M059J (cell line): Measurements from ENCODE around the gene PRKD3. TPM values are rescaled to one million over a fixed set of nuclear protein-coding genes. Genes with fewer than 3 reads are reported as not detected.
A peak's percentile ranks its signal among the peaks of the same experiment; 100 is the strongest.
"Not testable (repeated sequence)": the region's sequence is repeated elsewhere in the genome, so short reads cannot be mapped to it uniquely, and the experiment has no call there.

Experiments used
- DNase-seq: peaks from one replicate; pipeline ENCODE4 v3.0.0-alpha.2; 2012; ENCODE audit warnings: low read depth
- total RNA-seq: library from RNA; depleted of rRNA; stranded (reverse); fragments of >200 nt; shearing (Covaris generic); gene quantifications from 2 replicates; pipeline ENCODE4 v1.2.3, GENCODE V29; 2014; rRNA removed

PRKD3 gene
- total RNA-seq, 1 experiment from 2014 or later = 46.4 TPM

DNA sequence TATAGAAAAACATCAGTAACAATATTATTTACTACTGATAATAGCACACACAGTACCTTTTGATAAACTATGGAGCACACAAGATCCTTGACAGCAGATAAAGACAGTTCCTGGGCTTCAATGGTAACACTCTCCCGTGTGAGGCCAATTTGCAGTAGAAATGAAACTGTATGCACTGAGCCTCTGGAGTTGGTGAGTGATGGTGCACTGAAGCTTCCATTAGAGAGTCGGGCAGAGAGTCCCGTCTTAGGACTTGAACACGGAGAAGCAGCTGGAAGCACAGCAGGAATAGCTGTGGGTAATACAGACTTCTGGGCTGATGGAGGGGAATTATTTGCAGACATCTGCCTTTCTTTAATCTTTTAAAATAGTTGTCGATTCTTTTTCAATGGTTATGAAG lies 8.5 kb downstream of the PRKD3 start:
- no peak for DNase-seq

DNA sequence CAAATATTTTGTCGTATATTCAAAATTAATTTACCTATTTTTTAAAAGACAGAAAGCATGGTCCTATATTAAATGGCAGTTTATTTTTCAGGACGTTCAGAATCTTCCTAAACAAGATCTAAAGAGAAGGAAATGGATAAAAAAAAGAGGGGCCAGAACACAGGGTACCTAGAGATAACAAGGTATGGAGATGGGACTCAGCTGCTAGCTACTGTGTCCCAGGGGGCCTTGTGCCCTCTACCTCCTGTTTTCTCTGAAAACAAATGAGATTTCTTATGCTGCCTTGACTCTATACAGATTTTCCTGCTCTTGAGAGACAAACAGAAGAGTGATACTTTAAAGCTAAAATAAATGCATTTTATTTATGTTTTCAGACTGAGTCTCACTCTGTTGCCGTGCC lies 9.3 kb downstream of the PRKD3 start:
- no peak for DNase-seq

DNA sequence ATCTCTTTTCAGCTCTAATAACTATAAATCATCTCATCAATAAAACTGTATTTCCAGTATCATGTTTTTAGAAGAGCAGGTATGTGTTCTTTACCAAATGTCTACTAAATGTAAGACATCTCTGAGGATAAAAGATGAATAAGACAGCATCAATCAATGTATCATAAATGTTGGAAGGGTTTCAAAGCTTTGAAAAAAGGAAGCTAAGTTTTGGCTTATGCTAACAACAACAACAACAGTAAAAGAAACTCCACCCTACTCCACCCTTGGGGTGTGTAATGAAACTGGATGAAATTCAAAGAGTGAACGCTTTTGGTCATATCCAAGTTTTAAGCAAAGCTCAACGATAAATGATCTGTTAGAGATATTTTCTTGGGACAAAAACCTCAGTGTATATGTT lies 17.1 kb downstream of the PRKD3 start:
- DNase-seq = no peak

DNA sequence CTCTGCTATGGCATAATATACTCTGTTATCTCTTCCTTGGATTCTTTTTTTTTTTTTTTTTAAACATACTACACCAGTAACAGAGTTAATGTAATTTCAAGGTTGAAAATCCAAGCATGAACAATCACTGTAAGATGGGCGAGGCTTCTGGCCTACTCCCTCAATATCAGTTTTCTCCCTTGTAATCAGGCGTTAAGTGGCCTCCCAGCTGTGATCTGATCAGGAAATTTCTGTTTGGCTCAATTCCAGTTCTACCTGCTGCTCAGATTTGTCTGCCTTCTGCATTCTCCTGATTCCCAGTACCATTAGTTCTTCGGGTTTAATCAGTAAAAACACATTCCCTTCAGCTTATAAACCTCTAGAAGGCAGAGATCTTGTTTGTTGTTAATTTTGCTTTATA lies 18.6 kb downstream of the PRKD3 start:
- no peak for DNase-seq

DNA sequence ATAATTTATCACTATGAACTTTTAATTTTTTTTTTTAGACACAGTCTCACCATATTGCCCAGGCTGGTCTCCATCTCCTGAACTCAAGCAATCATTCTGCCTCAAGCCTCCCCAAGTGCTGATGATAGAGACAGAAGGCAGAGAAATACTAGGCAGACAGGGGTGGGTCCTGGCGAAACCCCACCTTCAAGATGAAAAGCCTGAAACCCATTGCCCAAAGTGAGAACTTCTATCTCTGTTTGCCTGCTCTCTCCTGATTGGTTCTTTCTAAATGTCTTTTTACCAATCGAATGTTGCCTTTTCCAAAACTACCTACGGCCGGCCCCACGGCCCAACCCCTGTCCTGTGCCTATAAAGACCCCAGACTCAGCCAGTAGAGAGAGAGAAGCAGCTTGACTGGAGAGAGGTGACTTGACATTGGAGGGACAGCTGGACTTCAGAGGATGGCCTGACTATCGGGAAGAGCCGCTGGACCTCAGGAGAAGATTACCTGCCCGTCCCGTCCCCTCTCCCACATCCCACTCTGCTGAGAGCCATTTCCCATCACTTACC lies 21.9 kb downstream of the PRKD3 start:
- no peak for DNase-seq

DNA sequence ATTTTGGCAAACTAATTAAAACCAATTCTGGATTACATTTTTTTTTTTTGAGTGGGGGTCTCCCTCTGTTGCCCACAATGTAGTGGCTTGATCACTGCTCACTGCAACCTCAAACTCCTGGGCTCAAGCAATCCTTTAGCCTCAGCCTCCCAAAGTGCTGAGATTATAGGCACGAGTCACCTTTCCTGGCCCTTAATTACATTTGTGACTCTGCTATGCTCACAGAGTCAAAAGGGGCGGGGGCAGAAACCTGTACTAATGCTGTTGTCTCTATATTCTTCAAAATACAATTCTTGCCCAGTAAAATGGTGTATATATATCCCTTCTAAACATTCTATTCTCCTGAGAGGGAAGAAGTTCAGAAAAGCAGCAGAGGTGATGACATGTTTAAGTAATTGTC lies 23.2 kb downstream of the PRKD3 start:
- DNase-seq = peak; percentile 60

DNA sequence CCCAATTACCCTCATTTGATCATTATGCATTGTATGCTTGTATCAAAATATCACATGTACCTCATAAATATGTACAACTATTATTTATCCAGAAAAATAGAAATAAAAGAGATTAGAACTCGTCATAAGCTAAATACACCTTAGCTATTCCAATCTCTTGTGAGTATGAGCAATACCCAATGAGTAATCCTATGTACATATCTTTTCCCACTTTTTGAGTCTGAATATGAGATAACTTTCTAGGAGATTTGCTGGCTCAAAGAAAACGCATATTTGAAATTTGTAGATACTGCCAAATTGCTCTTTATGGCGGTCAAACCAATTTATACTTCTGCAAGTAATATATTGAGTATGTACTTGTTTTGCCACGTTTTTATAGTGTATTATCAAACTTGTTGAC lies 24.1 kb downstream of the PRKD3 start:
- no peak for DNase-seq

DNA sequence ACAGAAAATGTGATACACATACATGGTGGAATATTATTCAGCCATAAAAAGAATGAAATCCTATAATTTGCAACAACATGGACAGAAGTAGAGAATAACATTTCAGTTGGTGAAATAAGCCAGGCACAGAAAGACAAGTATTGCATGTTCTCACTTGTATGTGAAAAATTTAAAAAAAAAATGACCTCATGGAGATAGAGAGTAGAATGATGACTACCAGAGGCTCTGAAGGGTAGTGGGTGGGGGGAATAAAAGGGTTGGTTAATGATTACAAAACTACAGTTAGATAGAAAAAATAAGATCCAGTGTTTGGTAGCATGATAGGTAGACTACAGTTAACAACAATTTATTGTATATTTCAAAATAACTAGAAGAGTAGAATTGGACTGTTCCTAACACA lies 24.5 kb downstream of the PRKD3 start:
- DNase-seq = no peak

DNA sequence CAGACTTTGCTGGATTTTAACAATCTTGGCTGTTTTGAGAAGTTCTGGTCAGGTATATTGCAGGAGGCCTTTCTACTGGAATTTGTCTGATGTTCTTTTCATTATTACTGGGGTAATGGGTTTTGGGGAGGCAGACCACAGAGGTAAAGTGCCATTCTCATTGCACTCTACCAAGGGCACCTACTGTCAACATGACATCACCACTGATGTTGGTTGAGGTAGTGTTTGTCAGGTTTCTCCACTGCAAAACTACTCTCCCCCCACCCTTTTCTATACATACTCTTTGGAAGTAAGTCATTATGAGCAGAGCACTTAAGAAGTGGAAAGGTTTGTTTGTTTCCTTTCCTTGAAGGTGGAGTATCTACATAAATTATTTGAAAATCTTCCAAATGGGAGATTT lies 27.0 kb downstream of the PRKD3 start:
- DNase-seq = no peak

DNA sequence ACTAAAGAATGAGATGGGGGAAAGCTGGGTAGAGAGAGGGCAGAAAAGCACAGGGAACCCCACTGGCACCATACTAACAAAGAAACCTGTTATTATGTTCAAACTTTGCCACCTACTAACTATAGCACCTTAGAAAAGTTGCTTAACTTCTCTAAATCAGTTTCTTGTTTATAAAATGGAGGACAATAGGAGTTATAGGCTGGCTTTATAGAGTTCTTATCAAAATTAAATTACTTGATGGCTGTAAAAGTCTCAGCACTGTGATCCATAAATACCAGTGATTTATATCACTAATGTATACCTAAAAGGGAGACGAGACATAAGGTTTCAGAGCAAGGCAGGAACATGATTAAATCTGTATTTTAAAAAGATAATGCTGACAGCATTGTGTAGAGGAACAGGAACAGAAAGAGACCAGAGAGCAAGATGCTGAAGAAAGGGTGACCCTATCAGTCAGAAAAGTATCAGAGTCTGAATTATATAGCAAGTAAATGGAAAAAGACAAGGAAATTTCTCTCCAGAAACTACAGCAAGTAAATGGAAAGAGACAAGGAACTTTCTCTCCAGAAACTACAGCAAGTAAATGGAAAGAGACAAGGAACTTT lies 29.1 kb downstream of the PRKD3 start:
- no peak for DNase-seq

DNA sequence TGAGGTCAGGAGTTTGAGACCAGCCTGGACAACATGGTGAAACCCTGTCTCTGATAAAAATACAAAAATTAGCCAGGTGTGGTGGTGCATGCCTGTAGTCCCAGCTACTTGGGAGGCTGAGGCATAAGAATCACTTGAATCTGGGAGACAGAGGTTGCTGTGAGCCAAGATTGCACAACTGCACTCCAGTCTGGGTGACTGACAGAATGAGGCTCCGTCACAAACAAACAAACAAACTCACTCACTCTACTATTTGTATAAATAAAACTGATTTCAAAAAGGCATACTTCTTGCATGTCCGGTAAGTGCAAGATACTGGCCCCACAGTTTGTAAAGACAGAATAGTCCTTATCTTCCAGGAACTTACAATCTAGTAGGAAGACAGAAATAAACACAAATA lies 29.8 kb downstream of the PRKD3 start:
- not testable (repeated sequence) for DNase-seq

DNA sequence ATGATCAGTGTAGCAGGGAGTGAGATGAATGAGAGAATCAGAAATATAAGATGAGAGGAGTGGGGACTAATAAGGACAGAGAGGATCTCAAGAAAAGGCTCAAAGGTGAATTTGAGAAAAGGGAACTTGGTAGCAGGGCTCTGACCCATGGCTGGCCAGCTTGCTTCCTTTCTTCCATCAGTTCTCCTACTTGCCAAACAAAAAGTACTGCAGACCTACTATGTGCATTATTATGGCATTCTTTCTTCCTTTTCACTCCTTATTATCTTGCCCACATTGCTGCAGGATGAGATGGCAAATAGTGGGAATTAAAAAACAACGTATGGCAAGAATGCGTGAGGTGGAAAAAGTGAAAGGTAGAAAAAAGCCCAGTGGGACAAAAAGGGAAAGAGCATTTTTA lies 33.0 kb downstream of the PRKD3 start:
- no peak for DNase-seq

DNA sequence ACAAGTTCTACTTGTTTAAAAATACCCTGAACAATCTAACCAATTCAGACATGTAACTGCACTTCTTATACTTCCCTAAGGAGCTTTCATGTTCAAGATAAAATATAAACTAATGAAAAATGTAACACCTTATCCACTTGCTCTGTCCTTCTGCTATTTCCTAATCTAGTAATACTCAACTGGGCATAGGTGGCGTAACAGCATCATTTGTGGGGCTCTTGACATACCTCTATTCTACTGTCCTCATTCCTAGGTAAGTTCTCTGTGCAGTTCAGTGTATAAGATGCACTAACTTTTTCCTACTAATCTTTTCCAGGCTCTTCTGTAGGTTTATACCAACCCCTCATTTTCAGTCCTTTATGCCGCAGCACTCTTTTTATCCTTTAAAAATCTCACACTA lies 36.7 kb downstream of the PRKD3 start:
- peak; percentile 20 for DNase-seq

DNA sequence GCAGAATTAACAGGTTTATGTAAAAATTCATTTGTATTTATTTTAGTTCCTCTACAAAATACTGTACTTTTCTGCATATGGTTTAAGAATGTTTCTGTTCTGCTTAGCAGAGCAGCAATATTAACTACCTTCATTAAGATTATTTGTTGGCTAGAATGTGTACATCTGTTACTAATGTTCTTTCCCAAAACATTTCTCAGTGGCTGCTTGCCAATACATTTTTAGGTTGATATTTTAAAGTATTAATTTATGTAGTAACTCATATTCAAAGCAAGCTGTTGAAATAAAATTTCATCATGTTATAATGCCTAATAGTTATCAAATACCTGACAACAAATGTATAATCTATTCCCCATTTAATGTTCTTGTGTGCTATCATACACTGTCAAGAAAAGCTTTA lies 40.3 kb downstream of the PRKD3 start:
- no peak for DNase-seq

DNA sequence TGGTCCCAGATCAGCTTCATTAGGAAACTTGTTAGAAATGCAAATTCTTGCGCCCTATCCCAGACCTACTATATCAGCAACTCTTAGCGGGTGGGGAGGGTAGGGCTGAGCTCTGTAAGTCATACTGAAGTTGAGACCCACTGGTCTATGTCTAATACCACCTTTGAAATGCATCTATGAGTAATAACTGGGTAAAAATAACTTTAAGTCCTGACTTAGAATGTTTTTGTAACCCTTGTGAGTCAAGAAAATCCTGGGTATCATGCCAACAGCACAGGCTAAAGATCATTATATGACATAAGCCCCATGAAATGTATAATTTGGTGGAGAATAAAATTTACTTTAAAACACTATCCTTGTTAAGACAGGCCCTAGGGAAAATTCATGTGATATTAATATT lies 41.4 kb downstream of the PRKD3 start:
- peak; percentile 83 for DNase-seq

DNA sequence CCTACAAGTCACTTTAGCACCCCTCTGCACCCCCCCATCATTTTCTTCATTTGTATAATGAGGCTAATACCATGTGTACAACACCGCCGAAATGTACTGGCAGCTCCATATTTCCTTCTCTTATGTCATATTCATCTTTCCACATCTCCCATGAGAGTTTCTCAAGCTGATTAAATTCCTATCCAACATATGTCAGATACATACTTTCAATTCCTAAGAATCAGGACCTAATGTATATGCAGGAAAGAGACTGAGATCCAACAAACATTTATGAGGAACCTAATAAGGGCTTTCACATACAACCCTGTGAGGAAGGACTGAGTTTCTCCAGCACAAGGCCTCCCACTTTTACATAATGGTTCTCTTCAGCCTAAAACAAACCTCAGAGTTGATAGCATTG lies 41.9 kb downstream of the PRKD3 start:
- DNase-seq = no peak

DNA sequence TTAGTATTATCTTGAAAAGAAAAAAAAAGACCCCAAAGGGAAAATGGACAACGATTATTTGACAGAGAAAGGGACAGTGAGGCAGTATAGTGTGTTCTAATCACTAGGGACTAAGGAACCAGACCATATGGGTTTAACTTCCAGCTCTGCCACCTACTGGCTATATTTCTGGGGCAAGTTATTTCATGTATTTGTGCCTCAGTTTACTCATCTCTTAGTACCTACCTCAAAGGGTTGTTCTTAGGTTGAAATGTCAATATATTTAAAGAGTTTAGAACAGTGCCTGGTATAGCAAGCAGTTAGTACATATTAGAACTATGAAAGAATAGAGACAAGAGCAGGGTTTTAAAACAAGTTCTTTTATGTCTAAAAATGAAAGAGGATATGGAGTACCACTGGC lies 42.7 kb downstream of the PRKD3 start:
- no peak for DNase-seq

DNA sequence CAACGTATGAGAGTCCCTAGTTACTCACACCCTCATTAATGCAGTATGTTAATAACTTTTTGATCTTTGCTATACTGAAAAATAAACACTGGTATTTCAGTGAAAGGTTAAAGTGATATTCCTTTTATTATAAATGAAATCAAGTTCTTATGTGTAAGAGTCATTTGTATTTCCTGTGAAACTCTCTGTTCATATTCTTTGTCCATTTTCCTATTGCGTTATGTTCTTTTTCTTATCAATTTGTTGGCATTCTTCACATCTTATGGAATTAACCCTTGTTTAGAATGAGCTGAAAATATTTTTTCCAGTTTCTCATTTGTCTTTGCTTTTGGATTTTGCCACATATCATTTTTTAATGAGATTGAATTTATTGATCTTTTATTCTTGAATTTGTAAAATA lies 48.3 kb downstream of the PRKD3 start:
- DNase-seq = no peak

Other genes with a start within 250 kb of the PRKD3 start
- gene HEATR5B, start 240.5 kb downstream of the PRKD3 start, total RNA-seq = 6.7 and 8.2 TPM in 2 replicates
- gene GPATCH11, start 240.3 kb downstream of the PRKD3 start, total RNA-seq = 10.0 and 13.1 TPM in 2 replicates
- 63.7 and 90.2 TPM in 2 replicates for gene EIF2AK2, start 167.9 kb downstream of the PRKD3 start, total RNA-seq
- not detected in 2 replicates for gene SULT6B1, start 136.2 kb downstream of the PRKD3 start, total RNA-seq
- 27.7 and 48.4 TPM in 2 replicates for gene CEBPZOS, start 128.3 kb downstream of the PRKD3 start, total RNA-seq
- 27.6 and 38.4 TPM in 2 replicates for gene CEBPZ, start 93.2 kb downstream of the PRKD3 start, total RNA-seq
- 15.3 and 16.7 TPM in 2 replicates for gene NDUFAF7, start 93.2 kb downstream of the PRKD3 start, total RNA-seq
- gene QPCT, start 19.8 kb upstream of the PRKD3 start, total RNA-seq = 62.5 and 79.6 TPM in 2 replicates